HFFc6 (cell line): ENCODE results near the gene MCFD2. TPM values are rescaled to one million over a fixed set of nuclear protein-coding genes. Genes with fewer than 3 reads are reported as not detected.
"Not testable (repeated sequence)": the region's sequence is repeated elsewhere in the genome, so short reads cannot be mapped to it uniquely, and the experiment has no call there.

Experiments used
- DNase-seq: peaks from one replicate; pipeline ENCODE4 v3.0.0-alpha.2; 2018
- H3K27ac Mint-ChIP-seq: 2 replicates; pipeline ENCODE4 v1.8.0; 2020; ENCODE audit warnings: mild to moderate bottlenecking, mixed read lengths
- H3K27me3 Mint-ChIP-seq: 2 replicates; pipeline ENCODE4 v1.8.0; 2021; ENCODE audit warnings: mild to moderate bottlenecking, moderate library complexity, mixed read lengths; ENCODE audit not compliant: insufficient read depth
- H3K36me3 Mint-ChIP-seq: 2 replicates; pipeline ENCODE4 v1.8.0; 2021; ENCODE audit warnings: low read depth, mixed read lengths
- H3K4me1 Mint-ChIP-seq: 2 replicates; pipeline ENCODE4 v1.8.0; 2020; ENCODE audit warnings: low read depth, mixed read lengths
- H3K4me3 Mint-ChIP-seq: 2 replicates; pipeline ENCODE4 v1.8.0; 2020; ENCODE audit warnings: mild to moderate bottlenecking, moderate library complexity, mixed read lengths
- H3K9me3 Mint-ChIP-seq: 2 replicates; pipeline ENCODE4 v1.8.0; 2020; ENCODE audit warnings: mild to moderate bottlenecking, mixed read lengths
- total RNA-seq, 6 experiments: library from RNA; stranded (reverse); fragmentation: NEBNext Ultra II Directional; extraction: Animal tissue kit (Norgen Biotek cat#: 25700); gene quantifications; 2 replicates in 1 of 6; 3 replicates in 5 of 6; pipeline ENCODE4 v1.2.3, GENCODE V29; 2021
- TF ChIP-seq, protein P1 (sequence below): fragments of 200-600 bp; sonication (generic); IDR thresholded peaks from 2 replicates; pipeline ENCODE4 v1.5.0; 2021; ENCODE audit warnings: antibody characterized with exemption, mild to moderate bottlenecking

Gene MCFD2
- total RNA-seq, 6 experiments from 2014 or later, result 379 to 441 (median 410) TPM

DNA sequence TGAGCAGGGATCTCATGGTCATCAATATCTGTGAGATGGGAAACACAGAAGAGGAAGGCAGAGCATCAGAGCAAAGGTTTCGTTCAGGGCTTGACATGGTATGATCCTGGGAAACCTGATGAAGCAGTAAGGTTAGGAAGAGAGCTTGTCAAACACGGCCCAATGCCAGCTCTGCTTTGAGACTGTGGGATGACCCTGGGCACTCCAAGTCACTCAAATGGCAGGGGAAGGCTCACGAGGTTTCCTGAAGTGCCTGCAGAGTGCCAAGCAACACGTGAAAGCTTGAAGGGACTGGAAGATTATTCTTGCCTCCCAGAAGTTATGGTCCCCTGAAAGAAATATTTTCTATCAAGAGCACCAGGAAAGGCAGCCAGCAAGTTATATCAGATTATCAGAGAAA lies 6.5 kb downstream of the MCFD2 start:
- H3K36me3 Mint-ChIP-seq, result peaks cover 82% of the 10 kb centered on the region
- TF ChIP-seq, protein P1, sequence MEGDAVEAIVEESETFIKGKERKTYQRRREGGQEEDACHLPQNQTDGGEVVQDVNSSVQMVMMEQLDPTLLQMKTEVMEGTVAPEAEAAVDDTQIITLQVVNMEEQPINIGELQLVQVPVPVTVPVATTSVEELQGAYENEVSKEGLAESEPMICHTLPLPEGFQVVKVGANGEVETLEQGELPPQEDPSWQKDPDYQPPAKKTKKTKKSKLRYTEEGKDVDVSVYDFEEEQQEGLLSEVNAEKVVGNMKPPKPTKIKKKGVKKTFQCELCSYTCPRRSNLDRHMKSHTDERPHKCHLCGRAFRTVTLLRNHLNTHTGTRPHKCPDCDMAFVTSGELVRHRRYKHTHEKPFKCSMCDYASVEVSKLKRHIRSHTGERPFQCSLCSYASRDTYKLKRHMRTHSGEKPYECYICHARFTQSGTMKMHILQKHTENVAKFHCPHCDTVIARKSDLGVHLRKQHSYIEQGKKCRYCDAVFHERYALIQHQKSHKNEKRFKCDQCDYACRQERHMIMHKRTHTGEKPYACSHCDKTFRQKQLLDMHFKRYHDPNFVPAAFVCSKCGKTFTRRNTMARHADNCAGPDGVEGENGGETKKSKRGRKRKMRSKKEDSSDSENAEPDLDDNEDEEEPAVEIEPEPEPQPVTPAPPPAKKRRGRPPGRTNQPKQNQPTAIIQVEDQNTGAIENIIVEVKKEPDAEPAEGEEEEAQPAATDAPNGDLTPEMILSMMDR, result no peak
- H3K27me3 Mint-ChIP-seq, result peaks cover 2% of the 10 kb centered on the region
- H3K4me1 Mint-ChIP-seq, result peaks cover 45% of the 10 kb centered on the region
- peak overlapping the region; percentile 86 for H3K27ac Mint-ChIP-seq
- peak overlapping the region; percentile 36; the same call in 1 of the 2 replicates for H3K4me3 Mint-ChIP-seq
- DNase-seq, result no peak
- H3K9me3 Mint-ChIP-seq, result no peaks in the 10 kb centered on the region

DNA sequence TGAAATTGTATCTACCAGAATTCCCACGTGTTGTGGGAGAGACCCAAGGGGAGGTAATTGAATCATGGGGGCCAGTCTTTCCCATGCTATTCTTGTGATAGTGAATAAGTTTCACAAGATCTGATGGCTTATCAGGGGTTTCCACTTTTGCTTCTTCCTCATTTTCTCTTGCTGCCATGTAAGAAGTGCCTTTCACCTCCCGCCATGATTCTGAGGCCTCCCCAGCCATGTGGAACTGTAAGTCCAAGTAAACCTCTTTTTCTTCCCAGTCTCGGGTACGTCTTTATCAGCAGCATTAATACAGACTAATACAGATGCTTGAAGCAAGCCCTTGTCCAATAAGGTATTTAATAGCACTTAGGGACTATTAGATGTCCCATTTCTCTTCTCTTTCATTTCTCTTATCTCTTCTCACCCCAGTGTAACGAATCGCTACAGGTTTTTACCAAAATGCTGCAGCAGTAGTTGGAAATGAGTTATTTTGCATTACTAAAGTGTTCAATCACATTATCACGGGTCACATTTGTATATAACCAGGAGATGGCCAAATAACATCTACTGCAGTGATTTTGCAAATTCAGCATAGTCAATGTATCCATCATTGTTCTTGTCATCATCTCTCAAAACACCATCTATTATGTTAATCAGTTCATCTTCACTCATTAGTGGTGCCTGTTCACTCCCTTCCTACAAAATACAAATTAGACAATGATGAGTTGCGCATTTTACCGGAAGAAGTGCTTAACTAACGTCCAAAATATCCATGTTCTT lies 10.5 kb downstream of the MCFD2 start:
- peaks cover 70% of the 10 kb centered on the region for H3K36me3 Mint-ChIP-seq
- DNase-seq, H3K4me3 Mint-ChIP-seq, H3K27me3 Mint-ChIP-seq, H3K27ac Mint-ChIP-seq, H3K9me3 Mint-ChIP-seq: not testable (repeated sequence)
- H3K4me1 Mint-ChIP-seq, result peaks cover 32% of the 10 kb centered on the region

DNA sequence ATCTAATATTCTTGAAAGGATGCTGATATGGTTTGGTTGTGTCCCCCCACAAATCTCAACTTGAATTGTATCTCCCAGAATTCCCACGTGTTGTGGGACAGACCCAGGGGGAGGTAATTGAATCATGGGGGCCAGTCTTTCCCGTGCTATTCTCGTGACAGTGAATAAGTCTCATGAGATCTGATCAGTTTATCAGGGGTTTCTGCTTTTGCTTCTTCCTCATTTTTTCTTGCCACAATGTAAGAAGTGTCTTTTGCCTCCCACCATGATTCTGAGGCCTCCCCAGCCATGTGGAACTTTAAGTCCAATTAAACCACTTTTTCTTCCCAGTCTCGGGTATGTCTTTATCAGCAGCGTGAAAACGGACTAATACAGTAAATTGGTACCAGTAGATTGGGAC lies 12.6 kb downstream of the MCFD2 start:
- peaks cover 20% of the 10 kb centered on the region for H3K4me1 Mint-ChIP-seq
- not testable (repeated sequence) for H3K4me3 Mint-ChIP-seq, H3K27me3 Mint-ChIP-seq, H3K9me3 Mint-ChIP-seq, DNase-seq
- peaks cover 52% of the 10 kb centered on the region for H3K36me3 Mint-ChIP-seq
- H3K27ac Mint-ChIP-seq, result 0 out of 2 replicates have a peak overlapping the region, but pooled peaks have one; percentile 4

DNA sequence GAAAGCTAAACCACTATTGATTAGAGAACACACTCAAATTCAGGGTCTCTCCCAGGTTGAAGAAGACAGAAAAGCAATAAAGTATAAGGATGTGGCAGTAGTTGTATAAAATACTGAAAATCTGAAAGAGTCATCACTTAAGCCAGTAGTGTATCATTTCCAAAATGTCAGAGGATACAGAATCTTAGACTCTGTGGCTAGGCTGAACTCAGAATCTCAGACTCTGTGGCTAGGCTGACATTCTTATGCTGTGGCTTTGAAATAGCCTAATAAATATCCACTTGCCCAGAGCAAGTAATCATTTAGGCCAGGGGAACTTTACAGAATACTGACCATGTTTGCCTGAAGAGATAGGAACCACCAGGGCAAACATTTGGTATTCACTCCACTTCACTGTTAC lies 13.1 kb downstream of the MCFD2 start:
- Mint-ChIP-seq H3K4me1 (peaks cover 24% of the 10 kb centered on the region), H3K27ac (peak overlapping the region; percentile 19; the same call in 1 of the 2 replicates), H3K36me3 (peaks cover 47% of the 10 kb centered on the region), H3K4me3 (no peak overlapping the region), H3K9me3 (no peaks in the 10 kb centered on the region), H3K27me3 (no peaks in the 10 kb centered on the region; the same call in none of the 2 replicates)
- DNase-seq, result no peak
- TF ChIP-seq, protein P1, result no peak

DNA sequence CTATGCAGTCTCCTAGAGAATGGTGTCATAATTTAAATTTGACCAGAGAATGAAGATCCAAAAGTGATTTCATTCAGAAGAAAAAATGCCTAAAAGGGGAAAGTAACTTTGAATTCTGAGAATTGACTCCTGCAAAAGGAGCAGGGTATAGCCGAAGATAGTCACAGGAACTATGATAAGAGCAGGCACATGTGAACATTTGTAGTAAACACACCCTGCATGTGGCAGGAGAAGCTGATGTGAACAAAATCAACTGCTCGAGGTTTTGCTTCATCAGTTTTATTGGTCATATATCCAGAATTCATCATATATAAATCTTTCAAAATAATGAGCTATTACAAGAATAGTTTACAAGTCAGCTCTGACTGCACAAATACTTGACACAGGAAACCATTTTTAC lies 14.0 kb downstream of the MCFD2 start:
- TF ChIP-seq, protein P1, result no peak
- Mint-ChIP-seq H3K4me1 (peaks cover 24% of the 10 kb centered on the region), H3K36me3 (peaks cover 40% of the 10 kb centered on the region), H3K9me3 (no peaks in the 10 kb centered on the region), H3K27ac (no peak overlapping the region), H3K4me3 (no peak overlapping the region), H3K27me3 (no peaks in the 10 kb centered on the region; the same call in none of the 2 replicates)
- no peak for DNase-seq

DNA sequence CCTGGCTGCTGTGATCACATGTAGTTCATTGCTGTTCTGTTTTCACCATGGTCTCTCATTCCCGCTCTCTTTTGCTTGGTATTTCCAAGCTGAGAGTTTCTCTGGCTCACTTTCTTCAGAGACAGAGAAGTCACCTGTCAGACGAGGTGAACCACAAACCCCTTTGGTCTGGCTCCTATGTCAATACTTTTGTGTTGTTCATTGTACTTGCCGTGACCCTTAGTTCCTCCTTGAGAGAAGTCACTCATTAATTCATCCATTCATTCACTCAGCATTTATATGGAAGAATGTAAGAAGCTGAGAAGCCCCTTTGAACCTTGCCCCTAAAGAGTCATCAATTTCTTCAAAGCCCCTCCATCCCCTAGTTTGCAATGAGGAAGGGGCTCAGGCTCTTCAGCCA lies 15.2 kb downstream of the MCFD2 start:
- no peak overlapping the region for H3K27ac Mint-ChIP-seq
- TF ChIP-seq, protein P1, result no peak
- H3K4me1 Mint-ChIP-seq, result peaks cover 24% of the 10 kb centered on the region
- no peak overlapping the region for H3K4me3 Mint-ChIP-seq
- no peak for DNase-seq
- no peaks in the 10 kb centered on the region; the same call in none of the 2 replicates for H3K27me3 Mint-ChIP-seq
- H3K9me3 Mint-ChIP-seq, result no peaks in the 10 kb centered on the region
- peaks cover 31% of the 10 kb centered on the region for H3K36me3 Mint-ChIP-seq
